HG03135 (cell line): ENCODE data around the gene ATG16L2.
"Not testable (repeated sequence)": the region's sequence is repeated elsewhere in the genome, so short reads cannot be mapped to it uniquely, and the experiment has no call there.

Experiments used
- ATAC-seq: cut with Tn5 transposase; IDR thresholded peaks from one replicate; pipeline ENCODE4 v1.9.1; 2021; ENCODE audit warnings: mild to moderate bottlenecking, moderate library complexity; ENCODE audit not compliant: unreplicated experiment

Gene ATG16L2

DNA sequence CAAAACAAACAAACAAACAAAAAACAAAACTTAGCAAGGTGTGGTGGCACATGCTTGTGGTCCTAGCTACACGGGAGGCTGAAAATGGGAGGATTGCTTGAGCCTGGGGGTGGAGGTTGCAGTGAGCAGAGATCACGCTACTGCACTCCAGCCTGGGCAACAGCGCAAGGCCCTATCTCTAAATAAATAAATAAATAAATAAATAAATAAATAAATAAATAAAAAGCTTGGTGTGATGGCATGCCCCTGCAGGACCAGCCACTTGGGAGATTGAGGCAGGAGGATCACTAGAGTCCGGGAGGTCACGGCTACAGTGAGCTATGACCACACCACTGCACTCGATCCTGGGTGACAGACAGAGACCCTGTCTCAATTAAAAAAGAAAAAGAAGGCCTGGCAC is 11.4 kb upstream of the ATG16L2 start:
- ATAC-seq = no peak

DNA sequence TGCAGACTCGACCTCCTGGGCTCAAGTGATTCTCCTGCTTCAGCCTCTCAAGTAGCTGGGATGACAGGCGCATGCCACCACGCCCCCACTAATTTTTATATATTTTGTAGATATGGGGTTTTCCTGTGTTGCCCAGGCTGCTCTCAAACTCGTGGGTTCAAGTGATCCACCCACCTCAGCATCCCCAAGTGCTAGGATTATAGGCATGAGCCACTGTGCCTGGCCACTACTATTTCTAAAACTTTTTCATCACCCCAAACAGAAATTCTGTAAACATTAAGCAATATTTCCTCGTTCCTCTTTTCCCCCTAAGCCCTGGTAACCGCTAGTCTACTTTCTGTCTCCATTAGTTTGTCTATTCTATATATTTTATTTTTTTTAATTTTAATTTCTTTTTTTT is 9.0 kb upstream of the ATG16L2 start:
- no peak for ATAC-seq

DNA sequence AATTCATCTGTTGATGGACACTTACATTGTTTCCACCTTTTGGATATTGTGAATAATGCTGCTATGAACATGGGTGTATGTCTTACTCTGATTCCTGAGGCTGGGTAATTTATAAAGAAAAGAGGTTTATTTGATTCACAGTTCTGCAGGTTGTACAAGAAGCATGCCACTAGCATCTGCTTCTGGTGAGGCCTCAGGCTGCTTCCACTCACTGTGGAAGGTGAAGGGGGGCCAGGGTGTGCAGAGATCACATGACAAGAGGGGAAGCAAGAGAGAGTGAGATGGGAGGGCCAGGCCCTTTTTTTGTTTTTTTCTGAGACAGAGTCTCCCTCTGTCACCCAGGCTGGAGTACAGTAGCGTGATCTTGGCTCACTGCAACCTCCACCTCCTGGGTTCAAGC is 7.8 kb upstream of the ATG16L2 start:
- ATAC-seq = not testable (repeated sequence)

DNA sequence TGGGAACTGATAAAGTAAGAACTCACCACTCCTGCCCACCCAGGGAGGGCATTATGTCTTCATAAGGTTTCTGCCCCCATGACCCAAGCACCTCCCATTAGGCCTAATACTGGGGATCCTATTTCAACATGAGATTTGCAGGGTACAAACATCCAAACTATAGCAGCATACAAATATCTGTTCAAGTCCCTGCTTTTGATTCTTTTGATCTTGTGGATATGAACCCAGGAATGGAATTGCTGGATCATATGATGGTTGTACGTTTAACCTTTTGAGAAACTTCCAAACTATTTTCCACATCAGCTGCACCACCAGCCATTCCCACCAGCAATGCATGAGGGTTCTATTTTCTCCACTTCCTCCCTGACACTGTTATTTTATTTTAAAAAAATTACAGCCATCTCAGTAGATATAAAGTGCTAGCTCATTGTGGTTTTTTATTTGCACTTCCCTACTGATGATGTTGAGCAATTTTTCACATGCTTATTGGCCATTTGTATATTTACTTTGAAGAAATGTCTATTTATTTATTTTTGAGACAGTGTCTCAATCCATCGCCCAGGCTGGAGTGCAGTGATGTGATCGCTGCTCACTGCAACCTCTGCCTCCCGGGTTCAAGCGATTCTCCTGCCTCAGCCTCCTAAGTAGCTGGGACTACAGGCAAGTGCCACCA is 7.1 kb upstream of the ATG16L2 start:
- ATAC-seq = no peak

DNA sequence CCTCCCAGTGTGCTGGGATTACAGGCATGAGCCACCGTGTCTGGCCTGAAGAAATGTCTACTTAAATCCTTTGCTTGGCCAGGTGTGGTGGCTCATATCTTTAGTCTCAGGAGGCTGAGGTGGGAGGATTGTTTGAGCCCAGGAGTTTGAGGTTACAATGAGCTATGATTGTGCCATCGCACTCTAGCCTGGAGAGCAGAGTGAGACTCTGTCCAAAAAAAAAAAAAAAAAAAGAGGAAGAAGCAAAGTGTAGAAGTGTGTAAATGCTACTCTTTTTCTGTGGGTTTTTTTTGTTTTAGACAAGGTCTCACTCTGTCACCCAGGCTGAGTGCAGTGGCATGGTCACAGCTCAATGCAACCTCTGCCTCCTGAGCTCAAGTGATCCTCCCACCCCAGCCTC is 6.4 kb upstream of the ATG16L2 start:
- no peak for ATAC-seq

DNA sequence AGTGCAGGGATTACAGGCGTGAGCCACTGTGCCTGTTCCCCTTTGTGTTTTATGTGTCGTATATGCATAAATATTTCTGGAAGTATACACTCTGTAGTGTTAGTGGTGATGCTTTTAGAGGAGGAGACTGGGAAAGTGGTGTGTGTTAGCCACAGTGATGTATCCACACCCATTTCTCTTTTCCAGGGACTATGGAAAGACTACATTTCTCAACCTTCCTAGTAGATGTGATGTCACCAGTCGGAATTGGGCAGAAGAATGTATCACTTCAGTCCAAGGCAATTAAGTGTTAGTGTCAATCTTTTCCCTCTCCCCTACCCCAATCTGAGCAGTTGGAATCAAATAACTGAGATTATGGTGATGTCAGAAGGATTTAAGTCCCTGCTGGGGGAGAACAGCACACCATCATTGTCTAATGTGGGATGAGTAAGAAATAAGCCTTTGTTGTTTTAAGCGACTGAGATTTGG is 5.8 kb upstream of the ATG16L2 start:
- ATAC-seq = no peak

DNA sequence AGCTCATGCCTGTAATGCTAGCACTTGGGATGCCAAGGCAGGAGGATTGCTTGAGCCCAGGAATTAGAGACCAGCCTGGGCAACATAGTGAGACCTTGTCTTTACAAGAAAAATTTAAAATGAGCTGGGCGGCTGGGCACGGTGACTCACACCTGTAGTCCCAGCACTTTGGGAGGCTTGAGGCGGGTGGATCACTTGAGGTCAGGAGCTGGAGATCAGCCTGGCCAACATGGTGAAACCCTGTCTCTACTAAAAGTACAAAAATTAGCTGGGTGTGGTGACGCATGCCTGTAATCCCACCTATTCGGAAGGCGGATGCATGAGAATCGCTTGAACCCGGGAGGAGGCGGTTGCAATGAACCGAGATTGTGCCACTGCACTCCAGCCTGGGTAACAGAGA is 2.5 kb upstream of the ATG16L2 start:
- ATAC-seq = not testable (repeated sequence)

DNA sequence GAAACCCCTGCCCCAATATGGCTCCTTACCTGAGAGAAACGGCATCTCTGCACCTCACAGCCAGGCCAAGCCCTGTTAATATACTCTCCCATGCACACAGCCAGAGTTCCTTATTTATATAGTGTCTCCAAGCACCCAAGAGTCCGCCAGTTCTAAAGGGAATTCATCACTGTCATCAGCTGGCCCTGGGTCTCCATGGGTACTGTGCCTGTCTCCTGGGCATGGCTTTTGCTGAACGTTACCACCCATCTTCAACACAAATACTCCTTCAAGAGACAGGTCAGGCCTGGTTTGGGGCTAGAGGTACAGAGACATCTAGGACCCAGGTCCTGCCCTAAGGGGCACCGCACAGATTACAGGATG is 1.6 kb upstream of the ATG16L2 start:
- ATAC-seq = no peak

DNA sequence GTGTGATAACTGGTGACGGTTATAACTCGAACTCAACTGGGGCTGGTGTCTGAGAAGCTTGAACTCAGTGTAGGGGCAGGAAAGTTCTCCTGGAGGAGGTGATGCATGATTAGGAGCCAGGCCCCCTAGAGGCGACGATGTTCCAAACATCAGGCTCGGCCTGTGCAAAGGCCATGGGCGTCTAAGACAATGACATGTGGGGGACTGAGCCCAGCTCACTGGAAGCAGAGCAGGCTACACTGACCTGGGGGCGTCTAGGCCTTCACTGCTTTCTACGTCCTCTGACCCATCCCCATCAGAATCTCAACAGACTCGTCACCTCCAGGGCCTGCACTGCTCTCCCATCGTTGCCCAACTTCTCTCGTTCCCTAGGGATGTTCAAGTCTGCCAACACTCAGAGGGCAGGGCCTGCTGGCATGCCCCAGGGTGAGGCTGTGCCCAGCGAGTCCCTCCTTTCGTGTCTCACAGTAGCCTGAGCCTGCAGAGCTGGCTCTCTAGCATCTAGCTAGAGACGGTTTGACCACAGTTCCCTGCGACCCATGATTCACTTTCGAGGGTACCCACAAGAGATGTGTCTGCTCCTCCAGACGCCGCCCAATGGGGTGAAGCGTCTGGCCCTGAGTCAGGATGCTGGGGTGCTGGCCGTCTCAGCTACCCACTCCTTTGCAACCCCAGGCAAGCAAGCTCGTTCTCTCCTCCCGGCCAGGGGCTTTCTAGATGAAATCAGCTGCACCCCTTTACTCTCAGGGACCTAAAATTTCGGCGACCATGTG is 1.1 kb upstream of the ATG16L2 start:
- ATAC-seq = peak; percentile 24

DNA sequence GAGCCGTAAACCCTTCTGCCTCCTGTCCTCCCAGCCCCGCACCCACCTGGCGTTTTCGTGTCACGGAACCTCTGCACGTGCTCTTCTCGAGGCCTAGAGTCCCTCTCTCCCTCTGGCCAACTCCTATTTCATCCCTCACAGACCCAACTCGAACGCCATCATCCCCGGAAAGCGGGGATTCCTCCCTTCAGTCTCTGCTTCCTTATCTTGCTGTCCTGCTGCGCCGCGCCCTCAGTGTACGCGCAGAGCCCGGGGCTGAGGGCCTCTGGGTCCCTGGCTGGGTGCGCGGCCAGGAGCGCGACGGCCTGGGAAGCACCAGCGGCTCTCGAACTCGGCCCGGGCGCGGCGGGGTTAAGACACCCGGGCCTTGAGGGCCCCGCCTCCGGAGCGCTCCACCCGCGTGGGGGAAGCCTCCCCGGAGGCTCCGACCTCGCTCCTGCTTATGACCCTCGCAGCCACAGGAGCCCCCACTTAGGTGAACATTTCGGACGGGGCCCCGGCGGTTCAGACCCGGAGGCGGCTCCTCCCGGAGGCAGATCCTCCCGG is 398 bp upstream of the ATG16L2 start:
- peak; percentile 43 for ATAC-seq

DNA sequence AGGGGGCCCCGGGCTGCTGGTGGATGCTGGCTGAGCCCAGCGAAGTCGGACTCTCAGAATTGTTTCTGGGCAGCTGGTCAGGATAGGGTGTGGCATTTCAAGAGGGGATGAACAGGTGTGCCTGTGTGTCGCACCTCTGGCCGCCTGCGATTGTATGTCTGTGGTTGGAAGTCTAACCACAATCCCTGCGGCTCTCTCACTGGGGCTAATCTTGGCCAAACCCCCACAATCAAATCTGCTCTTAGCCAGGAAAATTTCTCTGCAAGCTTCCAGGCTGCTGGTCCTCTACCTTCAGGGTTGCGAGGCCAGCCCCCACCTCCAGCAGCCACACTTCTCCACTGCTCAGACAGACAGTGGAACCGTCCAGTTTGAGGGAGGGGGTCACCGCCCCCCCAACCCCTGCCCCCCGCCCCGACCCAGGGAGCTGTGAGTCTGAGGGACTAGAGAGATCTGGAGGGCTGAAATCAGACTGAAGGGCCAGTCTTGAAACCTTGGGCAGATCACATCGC is 953 bp downstream of the ATG16L2 start:
- no peak for ATAC-seq

DNA sequence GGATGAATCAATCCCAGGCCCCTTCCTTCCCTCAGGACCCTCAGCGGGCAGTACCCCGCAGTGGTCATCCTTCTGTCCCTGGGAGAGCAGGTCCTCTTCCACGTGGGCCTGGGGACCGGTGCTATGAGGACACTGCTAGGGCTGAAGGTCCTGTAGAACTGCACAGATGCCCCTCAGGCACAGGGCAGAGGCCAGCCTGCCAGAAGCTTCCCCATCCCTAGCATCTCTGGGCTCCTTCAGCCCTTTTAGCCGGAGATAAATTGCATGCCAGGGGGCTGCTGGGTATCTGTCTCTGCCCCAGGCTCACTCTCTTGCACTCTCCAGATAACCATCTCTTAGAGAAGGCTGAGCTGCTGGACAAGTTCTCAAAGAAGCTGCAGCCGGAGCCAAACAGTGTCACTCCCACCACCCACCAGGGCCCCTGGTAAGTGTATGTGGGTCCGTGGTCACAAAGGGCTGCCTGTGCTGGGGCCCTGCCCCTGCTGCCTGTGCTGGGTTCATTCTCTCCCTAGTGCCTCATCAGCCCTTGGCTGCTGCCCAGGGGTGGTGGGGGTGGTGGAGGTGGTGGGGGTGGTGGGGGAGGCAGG is 2.3 kb downstream of the ATG16L2 start:
- no peak for ATAC-seq

DNA sequence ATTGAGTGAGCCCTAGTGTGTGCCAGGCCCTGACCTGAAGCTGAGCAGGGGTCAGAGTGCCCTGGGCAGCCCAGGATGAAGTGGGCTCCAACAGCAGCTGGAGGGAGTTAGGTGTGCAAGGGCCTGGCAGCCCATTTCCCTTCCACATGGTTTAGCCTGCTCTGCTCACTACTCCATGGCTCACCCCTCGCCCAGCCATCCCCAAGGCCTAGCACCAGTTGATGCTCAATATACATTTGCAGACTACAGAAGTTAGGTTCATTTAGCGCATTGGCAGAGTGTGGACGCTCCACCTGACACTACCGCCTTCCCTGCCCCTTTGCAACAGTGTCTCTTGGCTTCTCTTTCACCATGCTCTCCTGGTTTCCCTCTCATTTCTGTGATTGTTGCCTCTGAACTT is 3.8 kb downstream of the ATG16L2 start:
- no peak for ATAC-seq

DNA sequence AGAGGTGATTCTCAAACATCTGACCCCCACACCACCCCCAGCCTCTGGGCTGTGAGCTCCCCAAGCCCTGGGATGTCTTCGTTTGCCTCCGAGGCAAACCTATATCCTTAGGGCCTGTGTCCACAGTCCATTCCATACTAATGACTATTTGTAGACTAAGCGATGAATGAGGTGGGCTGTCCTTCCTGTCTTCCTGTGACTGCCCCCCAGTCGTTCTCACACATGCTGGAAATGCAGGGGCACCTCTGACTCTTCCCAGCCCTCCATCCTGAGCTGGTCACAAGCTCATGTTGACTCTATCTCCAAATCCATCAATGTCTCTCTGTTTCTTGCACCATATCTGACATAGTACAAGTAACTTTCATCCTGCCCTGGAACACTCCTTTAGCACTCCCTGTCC is 4.8 kb downstream of the ATG16L2 start:
- ATAC-seq = no peak

DNA sequence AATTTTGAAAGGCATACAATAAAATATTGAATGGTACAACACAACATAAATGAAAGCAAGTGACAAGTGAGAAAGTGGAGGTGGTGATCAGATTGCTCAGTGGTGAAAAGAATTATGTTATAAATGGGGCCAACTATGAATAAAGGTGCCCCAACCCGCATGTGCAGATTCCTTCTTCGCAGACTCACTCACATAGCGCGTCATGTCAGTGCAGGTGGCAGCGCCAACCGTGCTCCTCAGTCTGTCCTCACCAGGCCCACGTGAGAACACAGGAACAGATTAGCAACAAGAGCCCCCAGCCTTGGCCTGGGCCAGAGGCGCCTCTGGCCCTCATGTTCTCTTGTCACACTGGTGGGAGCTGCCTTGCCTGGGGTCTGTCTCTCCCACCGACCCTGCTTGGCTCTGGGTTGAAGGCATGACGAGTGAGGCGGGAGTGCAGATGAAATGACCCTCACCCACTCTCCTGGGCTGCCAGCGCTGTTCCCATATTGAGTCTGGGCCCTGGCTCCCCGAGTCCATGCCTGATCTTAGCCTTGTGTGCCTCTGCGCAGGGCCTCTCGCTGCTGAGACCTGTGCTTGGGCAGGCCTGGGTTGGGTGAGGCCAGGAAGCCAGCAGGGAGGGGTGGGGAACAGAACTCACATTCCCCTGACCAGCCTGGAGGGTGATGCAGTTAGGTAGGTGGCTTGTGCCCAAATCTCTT is 6.4 kb downstream of the ATG16L2 start:
- no peak for ATAC-seq

DNA sequence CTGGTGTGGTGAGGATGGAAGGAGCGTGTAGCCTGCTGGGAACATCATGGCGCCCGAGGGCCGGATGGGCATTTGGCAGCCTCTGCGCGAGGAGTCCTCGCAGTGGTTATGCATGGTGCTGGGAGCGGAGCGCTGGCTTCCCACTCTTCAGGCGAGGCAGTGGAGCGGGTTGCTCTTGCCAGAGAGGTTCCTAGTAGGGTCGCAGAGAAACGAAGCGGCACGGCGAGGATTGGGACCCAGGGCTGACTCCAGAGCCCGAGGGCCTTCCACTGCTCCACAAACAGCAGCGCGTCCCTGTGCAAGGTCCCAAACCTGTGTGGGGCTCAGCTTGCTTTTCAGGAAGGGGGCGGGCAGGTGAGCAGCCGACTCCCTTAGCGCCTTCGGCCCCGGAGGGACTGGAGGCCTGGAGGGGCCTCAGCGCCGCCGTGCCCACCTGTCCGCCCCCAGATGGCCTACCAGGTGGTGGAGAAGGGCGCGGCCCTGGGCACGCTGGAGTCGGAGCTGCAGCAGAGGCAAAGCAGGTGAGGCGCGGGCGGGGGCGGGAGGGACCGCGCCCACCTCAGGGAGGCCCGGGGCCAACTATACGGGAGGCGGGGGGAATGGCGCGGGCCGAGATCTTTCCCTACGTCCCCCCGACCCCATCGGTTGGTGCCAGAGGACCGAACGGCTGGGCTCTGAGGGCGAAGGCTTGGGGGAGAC is 7.2 kb downstream of the ATG16L2 start:
- no peak for ATAC-seq

DNA sequence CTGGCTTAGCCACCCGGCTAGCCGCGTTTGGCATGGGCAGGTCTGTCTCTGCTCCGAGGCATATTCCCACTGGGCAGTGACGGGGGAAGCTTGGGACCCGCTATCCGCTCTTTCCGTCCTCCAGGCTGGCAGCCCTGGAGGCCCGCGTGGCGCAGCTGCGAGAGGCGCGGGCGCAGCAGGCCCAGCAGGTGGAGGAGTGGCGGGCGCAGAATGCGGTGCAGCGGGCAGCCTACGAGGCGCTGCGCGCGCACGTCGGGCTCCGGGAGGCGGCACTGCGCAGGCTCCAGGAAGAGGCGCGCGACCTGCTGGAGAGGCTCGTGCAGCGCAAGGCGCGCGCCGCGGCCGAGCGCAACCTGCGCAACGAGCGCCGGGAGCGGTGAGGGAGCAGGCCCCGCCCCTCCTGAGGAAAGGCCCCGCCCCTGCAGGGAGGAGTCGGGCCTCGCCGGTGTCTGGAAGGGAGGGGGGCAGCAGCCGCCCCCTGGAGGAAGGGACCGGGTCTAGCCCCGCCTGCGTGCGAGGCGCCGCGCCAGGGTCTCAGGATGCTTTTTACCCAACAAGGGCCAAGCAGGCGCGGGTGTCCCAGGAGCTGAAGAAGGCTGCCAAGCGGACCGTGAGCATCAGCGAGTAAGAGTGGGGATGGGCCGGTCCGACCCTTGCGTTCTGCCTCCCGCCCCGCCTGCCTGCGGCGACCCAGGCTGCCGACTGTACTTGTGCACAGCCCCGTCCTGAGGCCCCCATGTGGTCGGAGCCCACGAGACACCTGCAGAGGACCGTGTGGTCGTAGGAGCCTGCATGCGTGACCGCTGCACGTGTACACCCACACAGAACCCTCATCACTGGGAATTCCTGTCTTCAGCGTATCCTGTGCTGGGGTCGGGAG is 7.9 kb downstream of the ATG16L2 start:
- no peak for ATAC-seq

DNA sequence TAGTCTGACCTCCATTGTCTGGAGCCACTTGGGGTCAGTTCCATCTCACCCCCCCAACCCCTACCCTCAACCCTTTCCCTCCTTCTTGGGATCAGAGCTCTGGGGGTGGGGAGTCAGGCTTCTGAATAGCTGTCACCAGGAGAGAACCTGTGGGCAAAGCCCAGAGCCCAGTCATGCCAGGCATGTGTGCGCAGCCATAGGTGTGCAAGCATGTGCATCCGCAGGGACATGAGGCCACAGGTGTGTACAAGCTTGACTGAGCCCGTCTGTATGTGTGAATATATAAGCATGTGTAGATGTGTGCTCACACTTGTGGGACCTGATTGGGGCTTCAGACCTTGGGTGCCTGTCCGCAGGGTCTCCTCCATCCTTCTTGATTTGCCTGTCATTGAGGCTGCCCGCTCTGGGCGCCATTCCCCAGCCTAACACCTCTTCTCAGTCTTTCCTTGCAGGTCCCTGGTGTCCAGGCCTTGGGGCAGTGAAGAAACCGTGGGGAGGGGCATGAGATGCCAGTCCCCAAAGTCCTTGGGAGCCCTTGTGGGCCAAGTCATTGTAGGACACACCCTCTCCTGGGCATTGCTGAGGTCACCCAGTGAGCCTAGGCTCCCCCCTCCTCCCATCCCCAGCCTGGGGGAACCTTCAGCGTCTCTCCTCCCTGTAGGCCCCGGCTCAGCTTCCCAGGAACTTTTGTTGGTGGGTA is 9.0 kb downstream of the ATG16L2 start:
- ATAC-seq = no peak

DNA sequence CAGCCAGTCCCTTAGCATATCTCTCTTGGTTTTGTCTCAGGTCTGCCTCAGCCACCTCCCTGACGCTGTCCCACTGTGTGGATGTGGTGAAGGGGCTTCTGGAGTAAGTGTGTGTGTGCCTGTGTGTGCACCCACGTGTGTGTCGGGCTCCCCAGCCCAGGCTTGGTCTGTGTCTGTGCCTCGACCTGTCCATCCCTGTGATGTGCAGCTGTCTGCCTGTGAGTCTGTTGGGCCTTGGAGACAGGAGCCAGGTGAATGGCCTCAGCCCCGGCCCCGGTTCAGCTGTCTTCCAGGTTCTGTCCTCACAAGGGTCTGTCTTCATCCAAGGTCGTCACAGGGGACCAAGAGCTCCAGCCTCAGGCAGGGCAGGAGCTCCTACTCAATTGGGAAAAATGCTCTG is 9.8 kb downstream of the ATG16L2 start:
- ATAC-seq = no peak
